ENCODE data around the gene SLC26A1. TPM values are rescaled to one million over a fixed set of nuclear protein-coding genes. Genes with fewer than 3 reads are reported as not detected.

The SLC26A1 gene
- total and polyA plus RNA-seq, 2 donors (not counting 3 experiments of a cell fraction or from before 2014, with no cell fraction given), result 0.10 TPM; not detected in 1

GRCh38 chr4:988726-989721 is 4.2 kb downstream of the SLC26A1 start:
- no peak for TF ChIP-seq POLR2AphosphoS5 (IDR thresholded peaks at IDR 0.05; ENCODE audit: insufficient read depth, low read depth, low read length)
- no peak for TF ChIP-seq EZH2 (IDR thresholded peaks at IDR 0.05; ENCODE audit: borderline replicate concordance, low read depth, low read length, severe bottlenecking)
- TF ChIP-seq FOS (IDR thresholded peaks at IDR 0.05; ENCODE audit: borderline replicate concordance, insufficient read depth, low read length), result no peak
- no peak for TF ChIP-seq GATA2 (IDR thresholded peaks at IDR 0.05; ENCODE audit: insufficient read depth, insufficient read length, low read depth, low read length)
- TF ChIP-seq CTCF (IDR thresholded peaks at IDR 0.05; ENCODE audit: extremely low read depth in 1 of 2, insufficient read depth in 1 of 2, low read depth in 1 of 2, low read length in 2 of 2), result no peak
- no peak for TF ChIP-seq JUN (IDR thresholded peaks at IDR 0.05; ENCODE audit: borderline replicate concordance, insufficient read depth, insufficient read length, low read depth)
- TF ChIP-seq POLR2A (IDR thresholded peaks at IDR 0.05; ENCODE audit: low read depth, low read length), result no peak
- no peak for TF ChIP-seq MAX (IDR thresholded peaks at IDR 0.05; ENCODE audit: insufficient read depth, insufficient read length)
- no peak for TF ChIP-seq MYC (IDR thresholded peaks at IDR 0.05; ENCODE audit: low read depth, low read length)

More at GRCh38 chr4:988726-989721, 4.2 kb downstream of the SLC26A1 start:
- ChIA-PET CTCF (no interaction called here), POLR2A (no interaction called here)
- Histone ChIP-seq H3K4me3 (replicated peaks in 1 of 3; ENCODE audit: insufficient read depth in 1 of 3, low read depth in 1 of 3, low read length in 3 of 3) (no peak overlapping the region), H3K4me1 (ENCODE audit: control insufficient read depth, extremely low read depth, insufficient read depth, low read length) (peaks cover 18% of the 10 kb centered on the region), H4K20me1 (replicated peaks; ENCODE audit: control insufficient read depth, extremely low read depth, insufficient read depth, low read length) (no peaks in the 10 kb centered on the region), H3K79me2 (ENCODE audit: control insufficient read depth, insufficient read depth, low read length) (no peaks in the 10 kb centered on the region), H3K27ac (ENCODE audit: insufficient read depth, low read depth, low read length) (no peak overlapping the region), H3K36me3 (ENCODE audit: control insufficient read depth in 2 of 2, extremely low read depth in 1 of 2, insufficient read depth in 2 of 2, low read length in 2 of 2) (peaks cover 0 to 2% of the 10 kb centered on the region in 2 experiments), H3K27me3 (ENCODE audit: control insufficient read depth in 2 of 2, insufficient read depth in 2 of 2, low read length in 2 of 2) (no peaks in the 10 kb centered on the region), H3K9ac (replicated peaks; ENCODE audit: extremely low read depth, insufficient read depth, low read length) (no peak overlapping the region), H3K9me1 (replicated peaks; ENCODE audit: control insufficient read depth, extremely low read depth, insufficient read depth, low read length) (no peaks in the 10 kb centered on the region), H3K4me2 (ENCODE audit: insufficient read depth, low read length) (no peak overlapping the region), H3K9me3 (replicated peaks; ENCODE audit: control insufficient read depth, insufficient read depth, low read length) (no peaks in the 10 kb centered on the region), H2AFZ (ENCODE audit: low read depth, low read length) (no peak overlapping the region)
- DNase-seq (ENCODE audit: low read depth, low spot score) (no peak), FAIRE-seq (no peak)
- no TSS peak for BruUV-seq (replicated peaks)
- dilution Hi-C loops (cut with MboI; ENCODE audit: extremely low pct_ligation_motif_present, low sequenced_read_pairs) (no loop called here), intact Hi-C loops (cut with micrococcal nuclease) (loop anchor here (5.0 kb wide), 1 partner anchor 247 kb away; no protein-coding TSS in a partner anchor)

All from endothelial cell of umbilical vein (primary cell).